ENCODE results near the gene CRISP1.
"Not testable (repeated sequence)": the region's sequence is repeated elsewhere in the genome, so short reads cannot be mapped to it uniquely, and the experiment has no call there.

CRISP1 gene

GRCh38 chr6:49866485-49866943 lies at the start of gene CRISP1:
Gene CRISP1 (minus strand): TSS chr6:49866535. CDS start chr6:49857400, 9,135 bp downstream.
- DNase-seq: no peak

- no peak for DNase-seq
Observed at GRCh38 chr6:49915035-49915434, 48.7 kb upstream of the CRISP1 start.

GRCh38 chr6:49913636-49914375 lies 47.5 kb upstream of the CRISP1 start:
- no peak for DNase-seq

GRCh38 chr6:49912196-49912595 lies 45.9 kb upstream of the CRISP1 start:
- DNase-seq: no peak

GRCh38 chr6:49911252-49911651 lies 44.9 kb upstream of the CRISP1 start:
- no peak for DNase-seq

GRCh38 chr6:49909563-49909962 lies 43.2 kb upstream of the CRISP1 start:
- no peak for DNase-seq

GRCh38 chr6:49906526-49906925 lies 40.2 kb upstream of the CRISP1 start:
- no peak for DNase-seq

GRCh38 chr6:49905296-49905695 lies 39.0 kb upstream of the CRISP1 start:
- no peak for DNase-seq

- no peak for DNase-seq
Observed at GRCh38 chr6:49902856-49903255, 36.5 kb upstream of the CRISP1 start.

GRCh38 chr6:49898904-49899566 lies 32.7 kb upstream of the CRISP1 start:
- no peak for DNase-seq

- not testable (repeated sequence) for DNase-seq
Observed at GRCh38 chr6:49895553-49895952, 29.2 kb upstream of the CRISP1 start.

- DNase-seq: no peak
Observed at GRCh38 chr6:49892280-49892679, 25.9 kb upstream of the CRISP1 start.

- DNase-seq: no peak
Observed at GRCh38 chr6:49890988-49891387, 24.7 kb upstream of the CRISP1 start.

- DNase-seq: no peak
Observed at GRCh38 chr6:49888742-49889431, 22.6 kb upstream of the CRISP1 start.

- DNase-seq: no peak
Observed at GRCh38 chr6:49868951-49869529, 2.7 kb upstream of the CRISP1 start.

- DNase-seq: no peak
Observed at GRCh38 chr6:49856282-49856681, 10.1 kb downstream of the CRISP1 start.

GRCh38 chr6:49855221-49855620 lies 11.1 kb downstream of the CRISP1 start:
- no peak for DNase-seq

GRCh38 chr6:49852975-49853374 lies 13.4 kb downstream of the CRISP1 start:
- no peak for DNase-seq

- DNase-seq: no peak
Observed at GRCh38 chr6:49849213-49849907, 17.0 kb downstream of the CRISP1 start.

GRCh38 chr6:49847673-49848072 lies 18.7 kb downstream of the CRISP1 start:
- DNase-seq: no peak

GRCh38 chr6:49847014-49847413 lies 19.3 kb downstream of the CRISP1 start:
- no peak for DNase-seq

- no peak for DNase-seq
Observed at GRCh38 chr6:49841424-49841823, 24.9 kb downstream of the CRISP1 start.

GRCh38 chr6:49839957-49840356 lies 26.4 kb downstream of the CRISP1 start:
- no peak for DNase-seq

Data from stimulated activated naive CD4-positive, alpha-beta T cell treated with Interleukin-2 at 50 U/mL for 16 hours (primary cell).